ENCODE measurements around the gene OR52A1. TPM values are rescaled to one million over a fixed set of nuclear protein-coding genes. Genes with fewer than 3 reads are reported as not detected.

OR52A1 gene
- total and polyA plus RNA-seq, 4 donors = not detected

DNA sequence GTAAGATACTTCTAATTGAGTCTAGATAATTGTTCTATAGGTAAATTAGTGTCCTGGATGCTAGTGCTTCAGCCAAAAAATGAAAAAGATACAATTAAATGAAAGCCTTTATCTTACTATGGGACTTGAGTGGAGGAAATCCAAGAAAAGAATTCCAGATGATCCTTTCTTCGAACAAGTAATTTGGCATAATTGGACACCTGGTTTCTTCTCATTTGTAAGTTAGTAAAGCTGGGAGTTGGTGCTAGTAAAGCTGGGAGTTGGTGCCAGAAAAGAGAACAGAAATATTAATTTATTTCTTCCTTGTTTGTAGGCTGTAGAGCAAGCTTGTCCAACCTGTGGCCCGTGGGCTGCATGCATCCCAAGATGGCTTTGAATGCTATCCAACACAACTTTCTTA, 33.6 kb upstream of the OR52A1 start:
- Histone ChIP-seq H3K4me1 (ENCODE audit: control insufficient read depth in 5 of 5, insufficient read depth in 5 of 5, low read length in 5 of 5) (no peaks in the 10 kb centered on the region), H3K9me3 (ENCODE audit: control insufficient read depth in 4 of 4, insufficient read depth in 3 of 4, low read length in 3 of 4) (peaks cover 0 to 3% (median 1%) of the 10 kb centered on the region in 4 donors), H3K27me3 (ENCODE audit: control insufficient read depth in 3 of 3, insufficient read depth in 3 of 3, low read length in 2 of 3) (no peaks in the 10 kb centered on the region), H3K4me3 (no peak overlapping the region), H3K36me3 (ENCODE audit: control insufficient read depth in 4 of 4, insufficient read depth in 4 of 4, low read length in 4 of 4) (no peaks in the 10 kb centered on the region), H3K27ac (ENCODE audit: low read depth in 1 of 2, low read length in 1 of 2) (no peak overlapping the region), H3K9ac (ENCODE audit: insufficient read depth in 1 of 2, low read length in 2 of 2) (no peak overlapping the region)
- DNase-seq (no peak), ATAC-seq (ENCODE audit: insufficient read depth, low FRiP score) (no peak)
- WGBS, 2 donors = 73 to 91% methylated on average over 2 of the region's 2 CpGs
- TF ChIP-seq, protein P1, sequence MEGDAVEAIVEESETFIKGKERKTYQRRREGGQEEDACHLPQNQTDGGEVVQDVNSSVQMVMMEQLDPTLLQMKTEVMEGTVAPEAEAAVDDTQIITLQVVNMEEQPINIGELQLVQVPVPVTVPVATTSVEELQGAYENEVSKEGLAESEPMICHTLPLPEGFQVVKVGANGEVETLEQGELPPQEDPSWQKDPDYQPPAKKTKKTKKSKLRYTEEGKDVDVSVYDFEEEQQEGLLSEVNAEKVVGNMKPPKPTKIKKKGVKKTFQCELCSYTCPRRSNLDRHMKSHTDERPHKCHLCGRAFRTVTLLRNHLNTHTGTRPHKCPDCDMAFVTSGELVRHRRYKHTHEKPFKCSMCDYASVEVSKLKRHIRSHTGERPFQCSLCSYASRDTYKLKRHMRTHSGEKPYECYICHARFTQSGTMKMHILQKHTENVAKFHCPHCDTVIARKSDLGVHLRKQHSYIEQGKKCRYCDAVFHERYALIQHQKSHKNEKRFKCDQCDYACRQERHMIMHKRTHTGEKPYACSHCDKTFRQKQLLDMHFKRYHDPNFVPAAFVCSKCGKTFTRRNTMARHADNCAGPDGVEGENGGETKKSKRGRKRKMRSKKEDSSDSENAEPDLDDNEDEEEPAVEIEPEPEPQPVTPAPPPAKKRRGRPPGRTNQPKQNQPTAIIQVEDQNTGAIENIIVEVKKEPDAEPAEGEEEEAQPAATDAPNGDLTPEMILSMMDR (IDR thresholded peaks at IDR 0.05; ENCODE audit: control extremely low read depth, extremely low read depth) = no peak

DNA sequence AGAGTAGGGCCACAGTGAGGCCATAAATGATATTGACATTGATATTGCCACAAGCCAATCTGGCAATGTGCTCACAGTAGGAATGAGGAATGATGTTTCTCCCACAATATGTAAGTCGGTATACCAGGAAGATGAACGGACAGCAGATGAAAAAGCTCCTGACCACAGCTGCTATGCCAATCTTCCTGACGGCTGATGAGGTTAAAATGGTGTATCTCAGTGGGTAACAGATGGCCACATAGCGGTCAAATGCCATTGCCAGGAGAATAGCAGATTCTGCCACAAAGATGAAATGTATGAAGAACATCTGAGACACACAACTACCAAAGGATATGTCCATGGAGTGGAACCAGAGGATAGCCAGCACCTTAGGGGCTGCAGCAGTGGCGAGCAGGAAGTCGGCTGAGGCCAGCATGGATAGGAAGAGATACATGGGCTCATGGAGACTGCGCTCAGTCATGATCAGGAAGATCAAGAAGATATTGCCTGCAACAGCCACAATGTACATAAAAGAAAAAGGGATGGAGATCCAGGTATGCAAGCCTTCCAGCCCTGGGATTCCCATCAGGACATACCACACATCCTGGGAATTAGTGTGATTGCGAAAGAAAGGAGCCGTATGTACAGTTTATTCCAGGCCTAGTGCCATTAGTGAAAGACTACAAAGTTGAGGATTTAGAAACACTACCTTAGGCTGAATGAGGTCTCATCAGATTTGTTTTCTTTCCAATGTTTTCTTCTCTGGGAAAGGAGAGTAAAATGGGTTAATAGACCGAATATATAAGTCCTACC, 23.7 kb upstream of the OR52A1 start:
- no peak overlapping the region for H3K27ac ChIP-seq (ENCODE audit: low read depth in 1 of 2, low read length in 1 of 2)
- H3K27me3 ChIP-seq (ENCODE audit: control insufficient read depth in 3 of 3, insufficient read depth in 3 of 3, low read length in 2 of 3) = no peaks in the 10 kb centered on the region
- TF ChIP-seq, protein P1 (IDR thresholded peaks at IDR 0.05; ENCODE audit: control extremely low read depth, extremely low read depth) = no peak
- no peak overlapping the region for H3K4me3 ChIP-seq
- no peak for DNase-seq
- no peaks in the 10 kb centered on the region for H3K4me1 ChIP-seq (ENCODE audit: control insufficient read depth in 5 of 5, insufficient read depth in 5 of 5, low read length in 5 of 5)
- ATAC-seq (ENCODE audit: insufficient read depth, low FRiP score) = no peak
- H3K36me3 ChIP-seq (ENCODE audit: control insufficient read depth in 4 of 4, insufficient read depth in 4 of 4, low read length in 4 of 4) = no peaks in the 10 kb centered on the region
- 82 to 87% methylated on average over 10 of the region's 10 CpGs for WGBS, 2 donors
- H3K9ac ChIP-seq (ENCODE audit: insufficient read depth in 1 of 2, low read length in 2 of 2) = no peak overlapping the region
- H3K9me3 ChIP-seq (ENCODE audit: control insufficient read depth in 4 of 4, insufficient read depth in 3 of 4, low read length in 3 of 4) = peaks cover 0 to 1% (median 0%) of the 10 kb centered on the region in 4 donors

DNA sequence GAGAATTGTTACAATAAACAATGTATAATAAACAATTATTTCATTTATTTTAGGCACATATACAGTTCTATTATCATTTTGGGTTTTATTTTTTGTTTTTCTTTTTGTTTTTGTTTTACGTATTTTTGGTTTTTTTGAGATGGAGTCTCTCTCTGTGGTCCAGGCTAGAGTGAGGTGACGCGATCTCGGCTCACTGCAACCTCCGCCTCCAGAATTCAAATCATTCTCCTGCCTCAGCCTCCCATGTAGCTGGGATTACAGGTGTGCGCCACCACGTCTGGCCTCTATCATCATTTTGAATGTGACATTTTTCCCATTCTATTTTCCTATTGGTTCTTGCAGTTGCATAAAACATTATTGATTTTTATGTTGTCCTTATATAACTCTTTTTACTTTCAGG, 20.4 kb upstream of the OR52A1 start:
- H3K9me3 ChIP-seq (ENCODE audit: control insufficient read depth in 4 of 4, insufficient read depth in 3 of 4, low read length in 3 of 4) = peaks cover 0 to 1% (median 0%) of the 10 kb centered on the region in 4 donors
- TF ChIP-seq, protein P1 (IDR thresholded peaks at IDR 0.05; ENCODE audit: control extremely low read depth, extremely low read depth) = no peak
- 93 to 95% methylated on average over 7 of the region's 7 CpGs for WGBS, 2 donors
- H3K4me3 ChIP-seq = no peak overlapping the region
- no peaks in the 10 kb centered on the region for H3K27me3 ChIP-seq (ENCODE audit: control insufficient read depth in 3 of 3, insufficient read depth in 3 of 3, low read length in 2 of 3)
- H3K4me1 ChIP-seq (ENCODE audit: control insufficient read depth in 5 of 5, insufficient read depth in 5 of 5, low read length in 5 of 5) = no peaks in the 10 kb centered on the region
- no peaks in the 10 kb centered on the region for H3K36me3 ChIP-seq (ENCODE audit: control insufficient read depth in 4 of 4, insufficient read depth in 4 of 4, low read length in 4 of 4)
- ATAC-seq (ENCODE audit: insufficient read depth, low FRiP score) (no peak), DNase-seq (no peak)
- H3K27ac ChIP-seq (ENCODE audit: low read depth in 1 of 2, low read length in 1 of 2) = no peak overlapping the region
- no peak overlapping the region for H3K9ac ChIP-seq (ENCODE audit: insufficient read depth in 1 of 2, low read length in 2 of 2)
